Panc1 (cell line): ENCODE measurements around the gene NSDHL. TPM values are rescaled to one million over a fixed set of nuclear protein-coding genes. Genes with fewer than 3 reads are reported as not detected.

ENCODE experiments used
- ATAC-seq: fragments of 200-7000 bp; cut with Tn5 transposase; 2 replicates; pipeline ENCODE4 v1.9.1; 2020; ENCODE audit warnings: mild to moderate bottlenecking, moderate library complexity
- BruUV-seq: library from RNA; stranded (reverse); fragments of 400-500 nt; replicated peaks from 2 replicates; lab custom pipeline; 2021; lab: Mats Ljungman, UMichigan
- CTCF ChIA-PET: fragments of 300-600 bp; sonication (Branson Sonifier 250); formaldehyde crosslinking; loops from one replicate; lab custom pipeline; 2022; ENCODE audit warnings: antibody characterized with exemption; lab: Charles Lee
- POLR2A ChIA-PET: fragments of 300-600 bp; sonication (Branson Sonifier 250); formaldehyde crosslinking; loops from one replicate; lab custom pipeline; 2022; ENCODE audit warnings: antibody characterized with exemption; lab: Charles Lee
- DNase-seq: peaks from one replicate; pipeline ENCODE4 v3.0.0-alpha.2; 2010; ENCODE audit warnings: low read depth, low spot score
- H3K27ac ChIP-seq: 2 replicates; pipeline ENCODE4 v1.5.1; 2011; ENCODE audit warnings: mild to moderate bottlenecking, low read length, inconsistent platforms
- H3K27me3 ChIP-seq: fragments of 200-500 bp; sonication (Bioruptor generic); 2 replicates; pipeline ENCODE4 v1.6.0; 2014; ENCODE audit warnings: low read length, inconsistent platforms; ENCODE audit not compliant: control insufficient read depth, insufficient read depth
- H3K36me3 ChIP-seq: fragments of 200-500 bp; sonication (Bioruptor generic); 2 replicates; pipeline ENCODE4 v1.5.1; 2014; ENCODE audit warnings: inconsistent platforms, mild to moderate bottlenecking, low read length, moderate library complexity; ENCODE audit not compliant: control insufficient read depth, insufficient read depth
- H3K4me1 ChIP-seq: 2 replicates; pipeline ENCODE4 v1.5.1; 2011; ENCODE audit warnings: inconsistent platforms, mild to moderate bottlenecking, low read length, moderate library complexity; ENCODE audit not compliant: control insufficient read depth, insufficient read depth
- H3K4me3 ChIP-seq, 2 experiments: 2 replicates each; pipeline ENCODE4 v1.5.1; 2011 to 2012; ENCODE audit warnings: low read depth in 2 of 2, low read length in 2 of 2, mild to moderate bottlenecking in 2 of 2, inconsistent platforms in 1 of 2, moderate library complexity in 1 of 2
- H3K9me3 ChIP-seq: fragments of 200-500 bp; sonication (Bioruptor generic); 2 replicates; pipeline ENCODE4 v1.5.1; 2014; ENCODE audit warnings: low read depth, mild to moderate bottlenecking, inconsistent platforms, low read length, moderate library complexity; ENCODE audit not compliant: control insufficient read depth, insufficient read depth
- POLR2AphosphoS5 ChIP-seq: IDR thresholded peaks from 2 replicates; pipeline ENCODE4 v1.6.1; 2012; ENCODE audit warnings: mild to moderate bottlenecking, low read depth, low read length, moderate library complexity
- SIN3A ChIP-seq: IDR thresholded peaks from 2 replicates; pipeline ENCODE4 v1.6.1; 2012; ENCODE audit warnings: low read depth, mild to moderate bottlenecking, low read length, moderate library complexity, borderline replicate concordance; ENCODE audit not compliant: insufficient read depth
- TCF7L2 ChIP-seq: IDR thresholded peaks from 2 replicates; pipeline ENCODE4 v1.6.1; 2011; ENCODE audit warnings: mild to moderate bottlenecking, low read depth, low read length, inconsistent platforms
- in situ Hi-C: cut with HindIII; loops from 2 replicates; pipeline ENCODE4 v1.10.0; 2016; ENCODE audit warnings: low sequenced_read_pairs, low pct_unique_long_range_greater_than_20kb
- intact Hi-C: fragments of 100-400 bp; cut with micrococcal nuclease; formaldehyde crosslinking; loops from one replicate; pipeline ENCODE4 v1.10.0; 2022; ENCODE audit not compliant: unreplicated experiment
- total RNA-seq: library from RNA; stranded (reverse); gene quantifications from one replicate; pipeline ENCODE4 v1.2.1, GENCODE V29; 2021; ENCODE audit not compliant: unreplicated experiment
- TF ChIP-seq, protein P1 (sequence below), 2 experiments: IDR thresholded peaks; 2 replicates each; pipeline ENCODE4 v1.6.1; 2011 to 2012; ENCODE audit warnings: low read depth in 2 of 2, control low read depth in 1 of 2, low read length in 1 of 2, mild to moderate bottlenecking in 1 of 2, moderate library complexity in 1 of 2; ENCODE audit not compliant: insufficient read depth in 1 of 2
- TF ChIP-seq, protein P2 (sequence below): fragments of 450-650 bp; IDR thresholded peaks from 2 replicates; pipeline ENCODE4 v1.5.1; 2017; ENCODE audit warnings: mild to moderate bottlenecking

The NSDHL gene
- total RNA-seq, 1 experiment from 2014 or later, result 75.0 TPM

DNA sequence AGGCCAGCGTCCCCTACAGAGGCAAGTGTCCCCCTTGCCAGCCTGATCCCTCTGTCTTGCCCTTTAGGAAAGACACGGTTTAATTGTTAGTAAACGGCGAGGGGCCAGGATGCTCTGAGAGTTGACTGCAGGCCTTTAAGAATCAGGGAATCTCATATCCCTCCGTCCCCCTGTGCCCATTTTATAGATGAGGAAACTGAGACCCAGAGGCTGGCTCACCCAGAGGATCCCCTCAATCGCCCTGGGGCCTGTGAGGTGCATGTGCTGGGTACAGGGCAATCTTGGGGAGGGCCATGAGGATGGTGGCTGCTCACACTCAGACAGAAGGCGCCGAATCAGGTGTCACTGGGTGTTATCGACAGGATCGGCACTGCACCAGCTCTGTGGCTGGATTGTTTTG lies 67.6 kb downstream of the NSDHL start:
- DNase-seq, result no peak
- Histone ChIP-seq H3K27ac (no peak overlapping the region), H3K36me3 (no peaks in the 10 kb centered on the region), H3K4me1 (no peaks in the 10 kb centered on the region), H3K27me3 (no peaks in the 10 kb centered on the region), H3K4me3 (peak overlapping the region; percentile 31 to 48), H3K9me3 (no peaks in the 10 kb centered on the region)
- no peak for TF ChIP-seq SIN3A
- no peak for TF ChIP-seq TCF7L2
- TF ChIP-seq POLR2AphosphoS5, result no peak
- TF ChIP-seq, protein P1, sequence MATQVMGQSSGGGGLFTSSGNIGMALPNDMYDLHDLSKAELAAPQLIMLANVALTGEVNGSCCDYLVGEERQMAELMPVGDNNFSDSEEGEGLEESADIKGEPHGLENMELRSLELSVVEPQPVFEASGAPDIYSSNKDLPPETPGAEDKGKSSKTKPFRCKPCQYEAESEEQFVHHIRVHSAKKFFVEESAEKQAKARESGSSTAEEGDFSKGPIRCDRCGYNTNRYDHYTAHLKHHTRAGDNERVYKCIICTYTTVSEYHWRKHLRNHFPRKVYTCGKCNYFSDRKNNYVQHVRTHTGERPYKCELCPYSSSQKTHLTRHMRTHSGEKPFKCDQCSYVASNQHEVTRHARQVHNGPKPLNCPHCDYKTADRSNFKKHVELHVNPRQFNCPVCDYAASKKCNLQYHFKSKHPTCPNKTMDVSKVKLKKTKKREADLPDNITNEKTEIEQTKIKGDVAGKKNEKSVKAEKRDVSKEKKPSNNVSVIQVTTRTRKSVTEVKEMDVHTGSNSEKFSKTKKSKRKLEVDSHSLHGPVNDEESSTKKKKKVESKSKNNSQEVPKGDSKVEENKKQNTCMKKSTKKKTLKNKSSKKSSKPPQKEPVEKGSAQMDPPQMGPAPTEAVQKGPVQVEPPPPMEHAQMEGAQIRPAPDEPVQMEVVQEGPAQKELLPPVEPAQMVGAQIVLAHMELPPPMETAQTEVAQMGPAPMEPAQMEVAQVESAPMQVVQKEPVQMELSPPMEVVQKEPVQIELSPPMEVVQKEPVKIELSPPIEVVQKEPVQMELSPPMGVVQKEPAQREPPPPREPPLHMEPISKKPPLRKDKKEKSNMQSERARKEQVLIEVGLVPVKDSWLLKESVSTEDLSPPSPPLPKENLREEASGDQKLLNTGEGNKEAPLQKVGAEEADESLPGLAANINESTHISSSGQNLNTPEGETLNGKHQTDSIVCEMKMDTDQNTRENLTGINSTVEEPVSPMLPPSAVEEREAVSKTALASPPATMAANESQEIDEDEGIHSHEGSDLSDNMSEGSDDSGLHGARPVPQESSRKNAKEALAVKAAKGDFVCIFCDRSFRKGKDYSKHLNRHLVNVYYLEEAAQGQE (IDR thresholded peaks at IDR 0.05; ENCODE audit: insufficient read depth in 1 of 2, low read depth in 2 of 2, low read length in 1 of 2), result no peak
- TF ChIP-seq, protein P2, sequence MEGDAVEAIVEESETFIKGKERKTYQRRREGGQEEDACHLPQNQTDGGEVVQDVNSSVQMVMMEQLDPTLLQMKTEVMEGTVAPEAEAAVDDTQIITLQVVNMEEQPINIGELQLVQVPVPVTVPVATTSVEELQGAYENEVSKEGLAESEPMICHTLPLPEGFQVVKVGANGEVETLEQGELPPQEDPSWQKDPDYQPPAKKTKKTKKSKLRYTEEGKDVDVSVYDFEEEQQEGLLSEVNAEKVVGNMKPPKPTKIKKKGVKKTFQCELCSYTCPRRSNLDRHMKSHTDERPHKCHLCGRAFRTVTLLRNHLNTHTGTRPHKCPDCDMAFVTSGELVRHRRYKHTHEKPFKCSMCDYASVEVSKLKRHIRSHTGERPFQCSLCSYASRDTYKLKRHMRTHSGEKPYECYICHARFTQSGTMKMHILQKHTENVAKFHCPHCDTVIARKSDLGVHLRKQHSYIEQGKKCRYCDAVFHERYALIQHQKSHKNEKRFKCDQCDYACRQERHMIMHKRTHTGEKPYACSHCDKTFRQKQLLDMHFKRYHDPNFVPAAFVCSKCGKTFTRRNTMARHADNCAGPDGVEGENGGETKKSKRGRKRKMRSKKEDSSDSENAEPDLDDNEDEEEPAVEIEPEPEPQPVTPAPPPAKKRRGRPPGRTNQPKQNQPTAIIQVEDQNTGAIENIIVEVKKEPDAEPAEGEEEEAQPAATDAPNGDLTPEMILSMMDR, result no peak
- ATAC-seq, result no peak
- ChIA-PET CTCF (no interaction called here), POLR2A (no interaction called here)
- BruUV-seq, result no TSS peak
- intact Hi-C loops (no loop called here), in situ Hi-C loops (no loop called here)

DNA sequence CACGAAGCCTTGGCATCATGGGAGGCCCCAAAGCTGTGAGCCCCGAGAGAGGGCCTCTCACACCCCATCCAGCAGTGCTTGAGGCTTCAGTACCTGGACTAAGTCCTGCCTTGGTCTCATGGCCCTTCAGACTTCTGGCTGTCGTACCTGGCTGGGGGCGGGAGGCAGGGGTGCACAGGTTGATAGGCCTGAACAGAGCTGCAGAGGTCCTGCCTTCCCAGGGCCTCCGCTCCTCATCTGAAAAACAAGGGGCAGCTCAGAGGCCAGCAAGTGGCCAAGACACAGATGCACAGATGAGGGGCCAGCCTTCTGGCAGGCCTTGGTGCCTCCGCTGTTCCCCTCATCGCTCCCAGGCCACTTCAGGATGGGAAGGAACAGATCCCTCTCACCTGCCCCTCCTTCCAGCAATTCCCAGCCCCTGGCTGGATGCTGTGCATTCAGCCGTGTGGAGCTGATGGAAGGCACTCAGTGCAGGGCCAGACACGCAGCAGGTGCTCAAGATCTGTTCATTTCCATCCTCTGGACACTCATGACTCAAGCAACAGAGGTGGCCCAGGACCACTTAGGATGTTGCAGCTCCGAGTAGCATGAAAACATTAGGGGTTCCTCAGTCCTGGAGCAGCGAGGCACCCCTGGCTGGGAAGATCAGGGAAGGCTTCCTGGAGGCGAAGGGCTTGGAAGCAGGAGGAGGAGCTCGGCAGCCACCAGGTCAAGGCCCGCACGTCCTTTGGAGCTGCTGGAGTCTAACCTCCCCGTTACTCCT lies 68.4 kb downstream of the NSDHL start:
- no peak for DNase-seq
- Histone ChIP-seq H3K27me3 (no peaks in the 10 kb centered on the region), H3K27ac (no peak overlapping the region), H3K9me3 (no peaks in the 10 kb centered on the region), H3K4me1 (peaks cover 1% of the 10 kb centered on the region; the same call in 1 of the 2 replicates), H3K36me3 (no peaks in the 10 kb centered on the region), H3K4me3 (no peak overlapping the region)
- CTCF ChIA-PET, result no interaction called here
- in situ Hi-C loops, result no loop called here
- no TSS peak for BruUV-seq
- intact Hi-C loops, result no loop called here
- ATAC-seq, result no peak
- TF ChIP-seq TCF7L2 (no peak), SIN3A (no peak), POLR2AphosphoS5 (no peak)
- TF ChIP-seq, protein P2, result no peak
- TF ChIP-seq, protein P1 (IDR thresholded peaks at IDR 0.05; ENCODE audit: insufficient read depth in 1 of 2, low read depth in 2 of 2, low read length in 1 of 2), result no peak
- POLR2A ChIA-PET, result no interaction called here
